ENCODE results near the gene PSPH.
"Not testable (repeated sequence)": the region's sequence is repeated elsewhere in the genome, so short reads cannot be mapped to it uniquely, and the experiment has no call there.

Gene PSPH

GRCh38 chr7:56062382-56062781 lies 11.1 kb upstream of the PSPH start:
- peak; percentile 46 for DNase-seq

DNA sequence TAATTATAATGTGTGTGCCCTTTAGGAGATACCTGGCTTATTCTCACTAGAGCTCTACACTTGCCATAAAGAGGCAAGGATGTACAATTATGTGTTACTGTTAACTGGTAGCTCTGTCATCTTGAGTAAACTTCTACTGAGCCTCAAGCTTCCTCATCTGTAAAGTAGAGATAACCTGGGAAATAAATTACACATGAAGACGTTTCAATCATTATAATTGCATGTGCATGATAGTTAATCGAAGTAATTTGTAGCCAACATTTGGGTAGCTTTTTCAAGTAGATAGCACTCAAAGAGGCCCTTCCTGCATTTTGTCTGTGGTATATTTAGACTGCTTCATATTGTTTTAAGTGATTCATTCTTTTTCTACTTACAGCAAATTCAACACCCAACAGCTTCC lies 2.7 kb upstream of the PSPH start:
- DNase-seq = no peak

DNA sequence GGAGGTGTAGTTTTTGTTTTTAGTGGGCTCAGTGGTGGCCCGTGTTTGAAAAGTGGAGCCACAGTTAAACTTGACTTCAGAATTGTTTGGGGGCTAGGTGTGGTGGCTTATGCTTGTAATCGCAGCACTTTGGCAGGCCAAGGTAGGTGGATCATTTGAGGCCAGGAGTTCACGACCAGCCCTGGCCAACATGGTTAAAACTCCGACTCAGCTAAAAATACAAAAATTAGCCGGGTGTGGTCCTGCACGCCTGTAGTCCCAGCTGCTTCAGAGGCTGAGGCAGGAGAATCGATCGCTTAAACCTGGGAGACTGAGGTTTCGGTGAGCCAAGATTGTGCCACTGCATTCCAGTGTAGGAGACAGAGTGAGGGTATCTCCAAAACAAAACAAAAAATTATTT lies 2.1 kb upstream of the PSPH start:
- DNase-seq = no peak

GRCh38 chr7:56051053-56051338 lies 248 bp downstream of the PSPH start:
- no peak for DNase-seq

GRCh38 chr7:56048763-56049162 lies 2.5 kb downstream of the PSPH start:
- DNase-seq = not testable (repeated sequence)

DNA sequence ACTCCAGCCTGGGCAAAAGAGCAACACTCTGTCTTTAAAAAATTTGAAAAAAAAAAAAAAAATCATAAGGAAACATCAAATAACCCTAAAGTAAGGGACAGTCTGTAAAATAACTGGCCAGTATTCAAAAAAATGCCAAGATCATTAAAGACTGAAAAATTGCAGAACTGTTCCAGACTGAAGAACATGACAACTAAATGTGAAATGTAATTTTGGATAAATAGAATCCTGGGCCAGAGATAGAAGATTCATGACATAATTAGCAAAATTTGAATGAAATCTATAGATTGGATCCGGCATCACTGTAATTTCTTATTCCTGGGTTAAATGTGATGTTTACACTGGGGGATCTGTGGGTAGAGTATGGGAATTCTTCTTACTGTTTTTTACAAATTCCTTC lies 3.0 kb downstream of the PSPH start:
- DNase-seq = no peak

DNA sequence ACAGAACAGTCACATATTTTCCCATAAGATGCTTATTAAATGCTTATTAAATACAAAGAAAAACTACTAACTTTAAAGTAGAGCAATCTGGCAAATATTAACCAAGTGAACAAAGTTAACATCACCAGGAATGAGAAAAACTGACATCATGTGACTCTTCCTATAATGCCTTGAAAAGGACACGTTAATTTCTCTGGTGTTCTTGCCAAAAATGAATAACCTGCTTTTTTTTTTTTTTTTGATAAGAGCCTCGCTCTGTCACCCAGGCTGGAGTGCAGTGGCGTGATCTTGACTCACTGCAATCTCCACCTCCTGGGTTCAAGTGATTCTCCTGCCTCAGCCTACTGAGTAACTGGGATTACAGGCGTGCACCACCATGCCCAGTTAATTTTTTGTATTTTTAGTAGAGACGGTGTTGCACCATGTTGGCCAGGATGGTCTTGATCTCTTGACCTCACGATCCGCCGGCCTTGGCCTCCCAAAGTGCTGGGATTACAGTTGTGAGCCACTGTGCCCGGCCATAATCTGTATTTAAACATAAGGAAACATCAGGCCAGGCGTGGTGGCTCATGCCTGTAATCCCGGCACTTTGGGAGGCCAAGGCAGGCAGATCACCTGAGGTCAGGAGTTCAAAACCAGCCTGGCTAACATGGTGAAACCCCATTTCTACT lies 3.7 kb downstream of the PSPH start:
- not testable (repeated sequence) for DNase-seq

DNA sequence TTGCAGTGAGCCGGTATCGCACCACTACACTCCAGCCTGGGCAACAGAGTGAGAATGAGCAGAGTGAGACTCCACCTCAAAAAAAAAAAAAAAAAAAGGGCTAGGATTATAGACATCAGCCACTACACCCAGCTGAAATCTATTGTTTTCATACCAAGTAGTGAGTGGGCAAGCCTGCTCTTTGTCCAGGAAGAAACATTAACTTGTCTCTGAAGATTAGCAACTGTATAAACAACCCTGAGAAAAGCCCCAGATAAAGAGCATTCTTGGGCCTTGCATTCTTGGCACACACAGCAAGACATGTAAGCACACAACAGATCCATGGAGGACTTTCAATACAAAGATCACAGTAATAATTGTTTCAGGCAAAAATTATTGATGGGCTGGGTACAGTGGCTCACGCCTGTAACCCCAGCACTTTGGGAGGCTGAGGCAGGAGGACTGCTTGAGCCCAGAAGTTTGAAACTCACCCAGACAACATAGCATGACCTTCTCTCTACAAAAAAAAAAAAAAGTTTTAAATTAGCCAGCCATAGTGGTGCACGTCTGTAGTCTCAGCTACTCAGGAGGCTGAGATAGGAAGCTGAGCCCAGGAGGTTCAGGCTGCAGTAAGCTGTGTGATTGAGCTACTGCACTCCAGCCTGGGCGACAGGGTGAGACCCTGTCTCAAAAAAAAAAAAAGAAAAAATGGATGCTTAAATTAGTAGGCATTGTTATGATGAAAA lies 4.4 kb downstream of the PSPH start:
- no peak for DNase-seq

GRCh38 chr7:56045758-56046157 lies 5.5 kb downstream of the PSPH start:
- DNase-seq = not testable (repeated sequence)

GRCh38 chr7:56040730-56041129 lies 10.5 kb downstream of the PSPH start:
- DNase-seq = no peak

- DNase-seq = peak; percentile 85
Measured at GRCh38 chr7:56033671-56034432, 17.4 kb downstream of the PSPH start.

DNA sequence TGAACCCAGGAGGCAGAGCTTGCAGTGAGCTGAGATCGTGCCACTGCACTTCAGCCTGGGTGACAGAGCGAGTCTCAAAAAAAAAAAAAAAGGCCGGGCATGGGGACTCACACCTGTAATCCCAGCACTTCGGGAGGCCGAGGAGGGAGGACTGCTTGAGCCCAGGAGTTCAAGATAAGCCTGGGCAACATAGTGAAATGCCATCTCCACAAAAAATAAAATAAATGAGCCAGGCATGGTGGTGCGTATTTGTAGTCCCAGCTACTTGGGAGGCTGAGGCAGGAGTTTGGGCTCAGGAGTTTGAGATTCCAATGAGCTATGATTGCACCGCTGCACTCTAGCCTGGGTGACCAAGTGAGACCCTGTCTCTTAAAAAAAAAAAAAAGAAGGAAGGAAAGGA lies 18.7 kb downstream of the PSPH start:
- DNase-seq = not testable (repeated sequence)

GRCh38 chr7:56031556-56031955 lies 19.7 kb downstream of the PSPH start:
- DNase-seq = not testable (repeated sequence)

- no peak for DNase-seq
Measured at GRCh38 chr7:56030340-56030739, 20.9 kb downstream of the PSPH start.

DNA sequence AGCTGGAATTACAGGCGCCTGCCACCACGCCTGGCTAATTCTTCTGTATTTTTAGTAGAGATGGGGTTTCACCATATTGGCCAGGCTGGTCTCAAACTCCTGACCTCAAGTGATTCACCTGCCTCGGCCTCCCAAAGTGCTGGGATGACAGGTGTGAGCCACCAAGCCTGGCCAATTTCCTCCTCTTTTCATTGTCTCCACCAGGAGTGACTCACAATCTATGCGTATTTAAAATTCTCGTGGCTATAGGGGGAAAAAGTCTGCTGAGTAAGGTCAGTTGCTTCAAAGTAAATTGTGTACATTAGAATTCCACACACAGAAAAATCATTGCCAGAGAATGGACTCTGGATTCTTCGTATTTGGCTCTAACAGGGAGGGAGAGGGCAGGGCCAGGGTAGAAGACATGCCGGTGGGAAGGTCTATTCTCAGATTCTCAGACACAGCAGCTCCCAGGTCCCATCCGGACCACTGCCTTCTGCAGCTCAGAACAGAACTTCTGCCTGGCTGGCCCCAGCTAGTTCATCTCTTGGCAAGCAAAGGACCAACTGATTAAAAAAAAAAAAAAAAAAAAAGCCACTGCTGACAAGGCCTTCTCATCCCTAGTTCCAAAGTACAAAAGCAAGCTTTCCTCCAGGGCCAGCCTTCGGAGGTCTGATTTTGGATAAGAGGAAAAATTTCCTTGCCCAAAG lies 22.2 kb downstream of the PSPH start:
- DNase-seq = no peak

- DNase-seq = no peak
Measured at GRCh38 chr7:56026538-56026937, 24.7 kb downstream of the PSPH start.

DNA sequence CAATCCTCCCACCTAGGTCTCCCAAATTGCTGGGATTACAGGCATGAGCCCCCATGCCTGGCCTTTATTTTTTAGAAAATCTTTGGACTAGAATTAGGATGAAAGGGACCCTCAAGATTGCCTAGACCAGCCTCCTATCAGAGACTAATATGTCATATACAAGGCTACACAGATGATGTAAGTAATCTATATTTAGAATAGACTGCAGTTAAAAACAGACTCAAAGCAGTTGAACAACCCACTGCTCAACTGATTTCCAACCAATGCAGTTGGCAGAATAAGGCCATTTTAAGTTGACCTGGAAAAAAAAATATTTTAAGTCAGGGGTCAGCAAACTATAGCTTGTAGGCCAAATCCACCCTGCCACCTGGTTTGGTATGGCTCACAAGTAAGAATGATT lies 27.7 kb downstream of the PSPH start:
- no peak for DNase-seq

GRCh38 chr7:56019501-56019900 lies 31.7 kb downstream of the PSPH start:
- no peak for DNase-seq

DNA sequence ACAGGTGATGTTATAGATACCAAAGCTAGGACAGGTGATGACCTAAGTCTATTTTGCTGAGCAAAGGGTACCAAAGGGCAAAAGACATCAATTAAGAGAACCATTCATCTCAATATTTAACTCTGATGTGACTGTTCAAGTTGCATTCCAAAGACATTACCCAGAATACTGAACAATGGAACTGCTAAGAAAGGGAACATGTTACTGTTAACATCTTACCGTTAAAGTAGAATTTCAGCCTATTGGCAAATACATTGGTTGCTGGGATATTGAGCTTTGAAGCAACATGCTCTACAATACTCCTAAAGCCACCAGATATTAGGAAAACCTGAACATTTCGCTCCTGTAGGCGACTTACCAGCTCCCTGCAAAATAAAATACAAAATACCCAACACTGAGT lies 34.2 kb downstream of the PSPH start:
- DNase-seq = not testable (repeated sequence)

DNA sequence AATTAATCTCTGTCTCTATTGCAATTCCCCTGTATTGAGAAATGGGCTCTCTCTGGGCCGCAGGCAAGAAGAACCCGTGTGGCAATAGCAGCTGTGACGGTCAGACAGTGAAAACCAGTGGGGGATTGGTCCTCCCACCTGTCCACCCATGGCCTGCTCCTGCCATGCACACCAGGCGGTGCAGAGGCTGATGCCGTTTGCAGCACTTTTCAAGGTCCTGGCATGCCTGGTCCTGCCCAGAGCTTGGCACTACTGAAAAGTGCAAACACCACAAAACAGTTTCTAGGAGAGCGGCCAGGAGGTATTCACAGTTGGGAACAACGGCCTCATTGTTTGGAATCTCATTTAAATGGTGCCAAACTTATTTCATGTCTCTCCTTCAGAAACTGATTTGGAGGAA lies 41.5 kb downstream of the PSPH start:
- no peak for DNase-seq

- no peak for DNase-seq
Measured at GRCh38 chr7:56007891-56008290, 43.4 kb downstream of the PSPH start.

DNA sequence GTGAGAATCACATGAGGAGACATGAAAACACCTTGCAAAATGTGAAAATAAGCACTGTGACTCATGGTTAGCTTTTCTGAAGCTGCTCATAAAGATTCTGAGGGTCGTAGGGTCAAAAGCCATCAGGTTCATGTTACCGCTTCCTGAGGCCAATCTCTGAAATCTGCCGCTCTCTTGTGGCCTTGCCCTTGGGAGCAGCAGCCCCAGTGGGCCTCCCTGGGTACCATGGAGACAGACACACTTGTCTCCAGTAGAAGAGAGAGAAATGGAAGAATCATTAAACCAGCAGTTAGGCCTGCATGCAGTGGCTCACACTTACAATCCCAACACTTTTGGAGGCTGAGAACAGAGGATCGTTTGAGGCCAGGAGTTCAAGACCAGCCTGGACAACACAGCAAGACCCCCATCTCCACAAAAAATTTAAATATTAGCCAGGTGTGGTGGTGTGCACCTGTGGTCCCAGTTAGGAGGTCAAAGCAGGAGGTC lies 44.0 kb downstream of the PSPH start:
- no peak for DNase-seq

- no peak for DNase-seq
Measured at GRCh38 chr7:56003749-56004148, 47.5 kb downstream of the PSPH start.

All from activated CD4-positive, alpha-beta T cell treated with anti-CD3 and anti-CD28 coated beads, Interleukin-2, amount 50 U/mL, for 16 hours (primary cell).